ENCODE measurements around the gene PTX4.
"Not testable (repeated sequence)": the region's sequence is repeated elsewhere in the genome, so short reads cannot be mapped to it uniquely, and the experiment has no call there.

Gene PTX4

GRCh38 chr16:1481906-1482835, 6.6 kb downstream of the PTX4 start:
- no peak for DNase-seq (ENCODE audit: low spot score)

GRCh38 chr16:1478937-1479336, 9.8 kb downstream of the PTX4 start:
- DNase-seq (ENCODE audit: low spot score) = not testable (repeated sequence)

- no peak for DNase-seq (ENCODE audit: low spot score)
These were observed 11.7 kb downstream of the PTX4 start for GRCh38 chr16:1477033-1477432.

- no peak for DNase-seq (ENCODE audit: low spot score)
These were observed 13.1 kb downstream of the PTX4 start for GRCh38 chr16:1475552-1476114.

- peak; percentile 92 for DNase-seq (ENCODE audit: low spot score)
These were observed 13.8 kb downstream of the PTX4 start, which contains the start of gene CLCN7 for GRCh38 chr16:1474796-1475551. CLCN7 (minus strand) TSS chr16:1475028; CDS start chr16:1474974, 54 bp downstream.

GRCh38 chr16:1474082-1474795, 14.5 kb downstream of the PTX4 start:
- DNase-seq (ENCODE audit: low spot score) = no peak

- no peak for DNase-seq (ENCODE audit: low spot score)
These were observed 15.8 kb downstream of the PTX4 start for GRCh38 chr16:1472974-1473373.

- no peak for DNase-seq (ENCODE audit: low spot score)
These were observed 17.1 kb downstream of the PTX4 start for GRCh38 chr16:1471569-1472194.

GRCh38 chr16:1470481-1471251, 18.1 kb downstream of the PTX4 start:
- DNase-seq (ENCODE audit: low spot score) = no peak

GRCh38 chr16:1469693-1470201, 19.0 kb downstream of the PTX4 start:
- no peak for DNase-seq (ENCODE audit: low spot score)

GRCh38 chr16:1469141-1469540, 19.6 kb downstream of the PTX4 start:
- not testable (repeated sequence) for DNase-seq (ENCODE audit: low spot score)

- DNase-seq (ENCODE audit: low spot score) = no peak
These were observed 20.3 kb downstream of the PTX4 start for GRCh38 chr16:1468426-1468810.

GRCh38 chr16:1466968-1467521, 21.7 kb downstream of the PTX4 start:
- DNase-seq (ENCODE audit: low spot score) = no peak

- DNase-seq (ENCODE audit: low spot score) = no peak
These were observed 22.7 kb downstream of the PTX4 start for GRCh38 chr16:1466054-1466453.

GRCh38 chr16:1465567-1465915, 23.2 kb downstream of the PTX4 start:
- DNase-seq (ENCODE audit: low spot score) = no peak

- DNase-seq (ENCODE audit: low spot score) = no peak
These were observed 23.7 kb downstream of the PTX4 start for GRCh38 chr16:1464894-1465566.

- no peak for DNase-seq (ENCODE audit: low spot score)
These were observed 24.4 kb downstream of the PTX4 start for GRCh38 chr16:1464196-1464893.

GRCh38 chr16:1461146-1461545, 27.6 kb downstream of the PTX4 start:
- no peak for DNase-seq (ENCODE audit: low spot score)

GRCh38 chr16:1460602-1461138, 28.1 kb downstream of the PTX4 start:
- DNase-seq (ENCODE audit: low spot score) = no peak
